ENCODE measurements around the gene SKOR2.

SKOR2 gene, protein sequence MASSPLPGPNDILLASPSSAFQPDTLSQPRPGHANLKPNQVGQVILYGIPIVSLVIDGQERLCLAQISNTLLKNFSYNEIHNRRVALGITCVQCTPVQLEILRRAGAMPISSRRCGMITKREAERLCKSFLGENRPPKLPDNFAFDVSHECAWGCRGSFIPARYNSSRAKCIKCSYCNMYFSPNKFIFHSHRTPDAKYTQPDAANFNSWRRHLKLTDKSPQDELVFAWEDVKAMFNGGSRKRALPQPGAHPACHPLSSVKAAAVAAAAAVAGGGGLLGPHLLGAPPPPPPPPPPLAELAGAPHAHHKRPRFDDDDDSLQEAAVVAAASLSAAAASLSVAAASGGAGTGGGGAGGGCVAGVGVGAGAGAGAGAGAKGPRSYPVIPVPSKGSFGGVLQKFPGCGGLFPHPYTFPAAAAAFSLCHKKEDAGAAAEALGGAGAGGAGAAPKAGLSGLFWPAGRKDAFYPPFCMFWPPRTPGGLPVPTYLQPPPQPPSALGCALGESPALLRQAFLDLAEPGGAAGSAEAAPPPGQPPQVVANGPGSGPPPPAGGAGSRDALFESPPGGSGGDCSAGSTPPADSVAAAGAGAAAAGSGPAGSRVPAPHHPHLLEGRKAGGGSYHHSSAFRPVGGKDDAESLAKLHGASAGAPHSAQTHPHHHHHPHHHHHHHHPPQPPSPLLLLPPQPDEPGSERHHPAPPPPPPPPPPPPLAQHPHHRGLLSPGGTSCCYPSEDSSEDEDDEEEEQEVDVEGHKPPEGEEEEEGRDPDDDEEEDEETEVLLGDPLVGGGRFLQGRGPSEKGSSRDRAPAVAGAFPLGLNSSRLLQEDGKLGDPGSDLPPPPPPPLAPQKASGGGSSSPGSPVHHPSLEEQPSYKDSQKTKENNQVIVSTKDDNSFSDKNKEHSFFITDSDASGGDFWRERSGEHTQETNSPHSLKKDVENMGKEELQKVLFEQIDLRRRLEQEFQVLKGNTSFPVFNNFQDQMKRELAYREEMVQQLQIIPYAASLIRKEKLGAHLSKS

GRCh38 chr18:47251289-47252120 is at the start of gene SKOR2:
Gene SKOR2, minus strand, starts transcription at chr18:47251660. Its CDS starts 2,477 bp downstream, at chr18:47249183.
- TF ChIP-seq, protein P1, sequence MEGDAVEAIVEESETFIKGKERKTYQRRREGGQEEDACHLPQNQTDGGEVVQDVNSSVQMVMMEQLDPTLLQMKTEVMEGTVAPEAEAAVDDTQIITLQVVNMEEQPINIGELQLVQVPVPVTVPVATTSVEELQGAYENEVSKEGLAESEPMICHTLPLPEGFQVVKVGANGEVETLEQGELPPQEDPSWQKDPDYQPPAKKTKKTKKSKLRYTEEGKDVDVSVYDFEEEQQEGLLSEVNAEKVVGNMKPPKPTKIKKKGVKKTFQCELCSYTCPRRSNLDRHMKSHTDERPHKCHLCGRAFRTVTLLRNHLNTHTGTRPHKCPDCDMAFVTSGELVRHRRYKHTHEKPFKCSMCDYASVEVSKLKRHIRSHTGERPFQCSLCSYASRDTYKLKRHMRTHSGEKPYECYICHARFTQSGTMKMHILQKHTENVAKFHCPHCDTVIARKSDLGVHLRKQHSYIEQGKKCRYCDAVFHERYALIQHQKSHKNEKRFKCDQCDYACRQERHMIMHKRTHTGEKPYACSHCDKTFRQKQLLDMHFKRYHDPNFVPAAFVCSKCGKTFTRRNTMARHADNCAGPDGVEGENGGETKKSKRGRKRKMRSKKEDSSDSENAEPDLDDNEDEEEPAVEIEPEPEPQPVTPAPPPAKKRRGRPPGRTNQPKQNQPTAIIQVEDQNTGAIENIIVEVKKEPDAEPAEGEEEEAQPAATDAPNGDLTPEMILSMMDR (IDR thresholded peaks at IDR 0.05; ENCODE audit: unreplicated experiment in 3 of 3), result no peak
- Mint-ChIP-seq H3K36me3 (ENCODE audit: low read depth) (no peaks in the 10 kb centered on the region), H3K27me3 (ENCODE audit: low read depth) (peaks cover 90% of the 10 kb centered on the region), H3K9me3 (peaks cover 25% of the 10 kb centered on the region), H3K27ac (no peak within 1 kb of the TSS), H3K4me3 (peak within 1 kb of the TSS in 1 of 3 experiments; percentile 1), H3K4me1 (no peaks in the 10 kb centered on the region)

DNA sequence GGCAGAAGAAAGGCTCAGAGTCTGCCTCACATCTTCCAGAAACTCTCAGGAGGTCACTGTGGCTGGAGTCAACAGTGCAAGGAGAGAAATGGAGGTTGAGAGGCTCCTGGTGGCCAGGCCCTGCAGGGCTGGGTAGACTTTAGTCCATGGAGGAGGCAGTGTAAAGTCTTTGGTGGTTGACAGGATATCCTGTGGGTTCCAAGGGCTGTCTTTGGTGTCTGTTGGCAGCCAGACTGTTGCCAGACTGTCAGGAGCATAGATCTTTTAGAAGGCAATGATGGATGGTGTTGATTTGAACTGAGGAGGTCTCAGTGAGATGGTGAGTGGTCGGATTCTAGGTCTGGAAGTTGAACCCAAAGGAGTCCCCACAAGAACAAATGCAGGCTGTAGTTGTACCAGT is 45.0 kb upstream of the SKOR2 start:
- Mint-ChIP-seq H3K36me3 (ENCODE audit: low read depth) (no peaks in the 10 kb centered on the region), H3K9me3 (peaks cover 5% of the 10 kb centered on the region), H3K27ac (no peak overlapping the region), H3K4me1 (no peaks in the 10 kb centered on the region), H3K4me3 (no peak overlapping the region), H3K27me3 (ENCODE audit: low read depth) (peaks cover 35% of the 10 kb centered on the region)
- TF ChIP-seq, protein P1 (IDR thresholded peaks at IDR 0.05; ENCODE audit: unreplicated experiment in 3 of 3), result no peak

- Mint-ChIP-seq H3K4me1 (no peaks in the 10 kb centered on the region), H3K36me3 (ENCODE audit: low read depth) (no peaks in the 10 kb centered on the region), H3K27me3 (ENCODE audit: low read depth) (peaks cover 41% of the 10 kb centered on the region), H3K27ac (no peak overlapping the region), H3K9me3 (no peaks in the 10 kb centered on the region), H3K4me3 (no peak overlapping the region)
- TF ChIP-seq, protein P1 (IDR thresholded peaks at IDR 0.05; ENCODE audit: unreplicated experiment in 3 of 3), result no peak
Observed at GRCh38 chr18:47294801-47295200, 43.3 kb upstream of the SKOR2 start.

DNA sequence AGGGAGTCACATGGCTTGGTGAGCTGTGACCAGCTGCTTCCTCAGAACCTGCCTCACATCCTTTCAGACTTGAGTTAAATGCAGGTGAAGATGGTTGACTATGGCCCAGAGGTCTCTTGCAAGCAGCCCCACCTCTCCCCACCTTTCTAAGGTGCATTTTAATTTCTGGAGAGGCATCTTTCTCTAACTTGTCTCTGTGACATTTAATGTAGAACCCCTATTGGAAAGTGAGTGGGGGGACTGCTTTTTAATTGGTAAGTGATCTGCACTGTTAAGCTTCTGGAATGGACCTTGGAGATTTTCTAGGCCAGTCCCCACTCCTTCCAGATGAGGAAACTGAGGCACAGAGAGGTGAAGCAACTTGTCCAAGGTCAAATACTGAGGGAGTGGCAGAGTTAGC is 37.3 kb upstream of the SKOR2 start:
- H3K4me3 Mint-ChIP-seq, result no peak overlapping the region
- TF ChIP-seq, protein P1 (IDR thresholded peaks at IDR 0.05; ENCODE audit: unreplicated experiment in 3 of 3), result no peak

GRCh38 chr18:47287911-47288585 is 36.6 kb upstream of the SKOR2 start:
- no peaks in the 10 kb centered on the region for H3K36me3 Mint-ChIP-seq (ENCODE audit: low read depth)
- no peaks in the 10 kb centered on the region for H3K4me1 Mint-ChIP-seq
- H3K27me3 Mint-ChIP-seq (ENCODE audit: low read depth), result peaks cover 65% of the 10 kb centered on the region
- TF ChIP-seq, protein P1 (IDR thresholded peaks at IDR 0.05; ENCODE audit: unreplicated experiment in 3 of 3), result no peak
- H3K27ac Mint-ChIP-seq, result no peak overlapping the region
- no peak overlapping the region for H3K4me3 Mint-ChIP-seq
- no peaks in the 10 kb centered on the region for H3K9me3 Mint-ChIP-seq

More for the DNA sequence above, 37.3 kb upstream of the SKOR2 start:
- Mint-ChIP-seq H3K9me3 (no peaks in the 10 kb centered on the region), H3K36me3 (ENCODE audit: low read depth) (no peaks in the 10 kb centered on the region), H3K27me3 (ENCODE audit: low read depth) (peaks cover 60% of the 10 kb centered on the region), H3K4me1 (no peaks in the 10 kb centered on the region), H3K27ac (no peak overlapping the region)

All from nephron (organoid).